Endothelial cell of umbilical vein (primary cell): Measurements from ENCODE around the gene DDX25. TPM values are rescaled to one million over a fixed set of nuclear protein-coding genes. Genes with fewer than 3 reads are reported as not detected.

ENCODE experiments used
- BruUV-seq: library from RNA; stranded (reverse); fragments of 400-500 nt; replicated peaks from 2 replicates; lab custom pipeline; 2021; lab: Mats Ljungman, UMichigan
- CTCF ChIA-PET: fragments of 300-600, 350-600 bp; sonication (Branson Sonifier 250); formaldehyde crosslinking; loops from one replicate; lab custom pipeline; 2021; ENCODE audit warnings: antibody characterized with exemption, inconsistent platforms; lab: Charles Lee
- POLR2A ChIA-PET: fragments of 300-600, 350-600 bp; sonication (Branson Sonifier 250); formaldehyde crosslinking; loops from one replicate; lab custom pipeline; 2021; ENCODE audit warnings: antibody characterized with exemption, inconsistent platforms; lab: Charles Lee
- DNase-seq: peaks from one replicate; pipeline ENCODE4 v3.0.0-alpha.2; 2011; ENCODE audit warnings: low read depth, low spot score
- FAIRE-seq: peaks from 2 replicates; lab custom pipeline; 2011; peaks lifted over from hg19 to GRCh38; lab: Jason Lieb, UNC
- H2AFZ ChIP-seq: 2 replicates; pipeline ENCODE4 v1.6.0; 2012; ENCODE audit warnings: low read depth, low read length, control low read depth, inconsistent platforms
- H3K27ac ChIP-seq: 2 replicates; pipeline ENCODE4 v1.5.1; 2011; ENCODE audit warnings: low read depth, mild to moderate bottlenecking, control low read depth, low read length, moderate library complexity; ENCODE audit not compliant: insufficient read depth
- H3K27me3 ChIP-seq, 2 experiments: 2 replicates each; pipeline versions ENCODE4 v1.6.0 to v1.6.1; 2011; ENCODE audit warnings: low read length in 2 of 2, mixed read lengths in 1 of 2; ENCODE audit not compliant: control insufficient read depth in 2 of 2, insufficient read depth in 2 of 2
- H3K36me3 ChIP-seq, 2 experiments: 2 replicates in 1 of 2; 3 replicates in 1 of 2; pipeline ENCODE4 v1.5.1; 2011; ENCODE audit warnings: low read length in 2 of 2, mild to moderate bottlenecking in 1 of 2, moderate library complexity in 1 of 2; ENCODE audit not compliant: control insufficient read depth in 2 of 2, insufficient read depth in 2 of 2; ENCODE audit errors: extremely low read depth in 1 of 2
- H3K4me1 ChIP-seq: 3 replicates; pipeline ENCODE4 v1.5.1; 2011; ENCODE audit warnings: mild to moderate bottlenecking, low read length; ENCODE audit not compliant: control insufficient read depth, insufficient read depth; ENCODE audit errors: extremely low read depth
- H3K4me2 ChIP-seq: 2 replicates; pipeline ENCODE4 v1.6.1; 2011; ENCODE audit warnings: low read length, control low read depth, mixed read lengths; ENCODE audit not compliant: insufficient read depth
- H3K4me3 ChIP-seq, 3 experiments: fragments of 200-600 bp in 1 of 3; sonication (generic), shearing (Covaris generic) in 1 of 3; replicated peaks in 1 of 3; 2 replicates each; pipeline ENCODE4 v1.5.1; 2011 to 2016; ENCODE audit warnings: control low read depth in 3 of 3, low read length in 3 of 3, mild to moderate bottlenecking in 2 of 3, inconsistent platforms in 1 of 3, low read depth in 1 of 3, moderate library complexity in 1 of 3; ENCODE audit not compliant: insufficient read depth in 1 of 3
- H3K79me2 ChIP-seq: 2 replicates; pipeline ENCODE4 v1.6.0; 2012; ENCODE audit warnings: low read length, inconsistent platforms; ENCODE audit not compliant: control insufficient read depth, insufficient read depth
- H3K9ac ChIP-seq: replicated peaks from 2 replicates; pipeline ENCODE3; 2011; ENCODE audit warnings: low read length, control low read depth; ENCODE audit not compliant: insufficient read depth; ENCODE audit errors: extremely low read depth
- H3K9me1 ChIP-seq: replicated peaks from 3 replicates; pipeline ENCODE4 v1.6.0; 2011; ENCODE audit warnings: mild to moderate bottlenecking, low read length; ENCODE audit not compliant: control insufficient read depth, insufficient read depth; ENCODE audit errors: extremely low read depth
- H3K9me3 ChIP-seq: replicated peaks from 2 replicates; pipeline ENCODE4 v1.5.1; 2012; ENCODE audit warnings: low read length, inconsistent platforms; ENCODE audit not compliant: control insufficient read depth, insufficient read depth
- H4K20me1 ChIP-seq: replicated peaks from 2 replicates; pipeline ENCODE3; 2011; ENCODE audit warnings: mild to moderate bottlenecking, low read length; ENCODE audit not compliant: control insufficient read depth, insufficient read depth; ENCODE audit errors: extremely low read depth
- EZH2 ChIP-seq: IDR thresholded peaks from 2 replicates; pipeline ENCODE4 v1.6.1; 2012; ENCODE audit warnings: borderline replicate concordance, low read depth, mild to moderate bottlenecking, moderate library complexity, low read length, inconsistent platforms; ENCODE audit not compliant: severe bottlenecking
- FOS ChIP-seq: IDR thresholded peaks from 2 replicates; pipeline ENCODE4 v1.6.1; 2011; ENCODE audit warnings: mild to moderate bottlenecking, low read length, moderate library complexity, borderline replicate concordance; ENCODE audit not compliant: insufficient read depth
- GATA2 ChIP-seq: IDR thresholded peaks from 2 replicates; pipeline ENCODE4 v1.7.0; 2011; ENCODE audit warnings: low read depth, mild to moderate bottlenecking, moderate library complexity, mixed read lengths, low read length; ENCODE audit not compliant: insufficient read length, insufficient read depth
- JUN ChIP-seq: IDR thresholded peaks from 2 replicates; pipeline ENCODE4 v1.6.1; 2011; ENCODE audit warnings: borderline replicate concordance, low read depth; ENCODE audit not compliant: insufficient read length, insufficient read depth
- MYC ChIP-seq: IDR thresholded peaks from one replicate; pipeline ENCODE4 v1.6.1; 2011; ENCODE audit warnings: mild to moderate bottlenecking, low read depth, low read length
- POLR2A ChIP-seq: IDR thresholded peaks from 2 replicates; pipeline ENCODE4 v1.6.1; 2012; ENCODE audit warnings: low read depth, mild to moderate bottlenecking, control low read depth, low read length
- POLR2AphosphoS5 ChIP-seq: IDR thresholded peaks from 2 replicates; pipeline ENCODE4 v1.6.1; 2012; ENCODE audit warnings: low read depth, mild to moderate bottlenecking, control low read depth, low read length, moderate library complexity; ENCODE audit not compliant: insufficient read depth
- dilution Hi-C: fragments of 300-500 bp; cut with MboI; formaldehyde crosslinking; loops from one replicate; pipeline ENCODE4 v1.15.0; 2019; ENCODE audit warnings: low sequenced_read_pairs; ENCODE audit not compliant: extremely low pct_ligation_motif_present
- intact Hi-C: fragments of 100-400 bp; cut with micrococcal nuclease; formaldehyde crosslinking; loops from one replicate; pipeline ENCODE4 v1.10.0; 2022
- polyA plus RNA-seq, 4 experiments: library from polyadenylated mRNA; depleted of rRNA in 3 of 4; stranded (reverse) in 3 of 4; unstranded in 1 of 4; fragments of >200 nt; gene quantifications; 2 replicates each; pipeline versions ENCODE4 v1.2.1 to v1.2.3, GENCODE V29; 2011 to 2012; ENCODE audit warnings: missing spikeins in 1 of 4
- total RNA-seq: library from RNA; stranded (reverse); gene quantifications from 2 replicates; pipeline ENCODE4 v1.2.3, GENCODE V29; 2021
- TF ChIP-seq, protein P1 (sequence below), 2 donors: IDR thresholded peaks; 1 replicate in 1 of 2; 2 replicates in 1 of 2; pipeline ENCODE4 v1.5.1; 2011; ENCODE audit warnings: low read length in 2 of 2, mild to moderate bottlenecking in 2 of 2, moderate library complexity in 2 of 2, control low read depth in 1 of 2, inconsistent platforms in 1 of 2, low read depth in 1 of 2; ENCODE audit not compliant: insufficient read depth in 1 of 2; ENCODE audit errors: extremely low read depth in 1 of 2
- TF ChIP-seq, protein P2 (sequence below): IDR thresholded peaks from 2 replicates; pipeline ENCODE4 v1.6.1; 2011; ENCODE audit not compliant: insufficient read depth, insufficient read length

Gene DDX25
- total and polyA plus RNA-seq, 2 donors (not counting 3 experiments of a cell fraction or from before 2014, with no cell fraction given), result not detected

DNA sequence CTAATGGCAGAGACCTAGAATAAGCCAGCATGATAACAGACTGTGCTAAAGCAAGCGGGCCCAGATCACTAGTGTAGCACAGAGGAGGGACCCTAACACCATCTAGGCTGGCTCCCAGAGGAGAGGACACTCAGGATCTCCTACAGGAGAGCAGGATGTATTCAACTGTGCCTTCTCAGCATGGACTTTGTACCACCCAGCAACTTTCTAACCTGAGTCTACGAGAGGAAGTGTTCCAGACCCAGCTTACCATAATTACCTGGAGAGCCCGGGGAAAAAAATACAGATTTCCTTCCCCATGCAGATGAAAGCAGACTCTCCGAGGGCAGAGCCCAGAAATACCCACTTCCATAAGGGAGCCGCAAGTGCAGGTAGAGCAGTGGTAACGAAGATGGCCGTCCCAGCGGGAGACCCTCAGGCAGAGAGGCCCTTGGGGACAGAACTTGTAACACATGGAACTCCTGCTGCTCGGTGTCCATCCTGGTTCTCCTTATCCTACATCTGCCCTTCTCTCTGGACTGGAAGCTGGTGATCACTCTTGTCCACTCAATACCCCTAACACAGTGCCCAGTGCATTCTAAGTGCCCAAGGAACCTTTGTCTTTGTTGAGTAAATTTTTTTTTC is 20.2 kb downstream of the DDX25 start:
- ChIA-PET CTCF (interaction anchor here (5.1 kb wide), 1 partner anchor 268 kb away, joined by 113 read pairs; no protein-coding TSS in a partner anchor), POLR2A (no interaction called here)
- no TSS peak for BruUV-seq
- dilution Hi-C loops (no loop called here), intact Hi-C loops (loop anchor here (5.0 to 10.0 kb wide), 2 partner anchors 340 to 378 kb away; partner anchors contain the start of genes DCPS, FOXRED1 and SRPRA)
- DNase-seq, result no peak
- Histone ChIP-seq H3K4me3 (no peak overlapping the region), H3K9me1 (no peaks in the 10 kb centered on the region), H3K27ac (no peak overlapping the region), H3K9me3 (no peaks in the 10 kb centered on the region), H3K36me3 (no peaks in the 10 kb centered on the region), H3K4me1 (no peaks in the 10 kb centered on the region), H3K27me3 (peaks cover 2 to 7% of the 10 kb centered on the region in 2 experiments), H3K9ac (no peak overlapping the region), H3K4me2 (no peak overlapping the region), H4K20me1 (no peaks in the 10 kb centered on the region), H2AFZ (no peak overlapping the region), H3K79me2 (no peaks in the 10 kb centered on the region)
- FAIRE-seq, result no peak
- TF ChIP-seq MYC (no peak), JUN (no peak), EZH2 (no peak), POLR2AphosphoS5 (no peak), POLR2A (no peak), GATA2 (no peak), FOS (no peak)
- TF ChIP-seq, protein P1, sequence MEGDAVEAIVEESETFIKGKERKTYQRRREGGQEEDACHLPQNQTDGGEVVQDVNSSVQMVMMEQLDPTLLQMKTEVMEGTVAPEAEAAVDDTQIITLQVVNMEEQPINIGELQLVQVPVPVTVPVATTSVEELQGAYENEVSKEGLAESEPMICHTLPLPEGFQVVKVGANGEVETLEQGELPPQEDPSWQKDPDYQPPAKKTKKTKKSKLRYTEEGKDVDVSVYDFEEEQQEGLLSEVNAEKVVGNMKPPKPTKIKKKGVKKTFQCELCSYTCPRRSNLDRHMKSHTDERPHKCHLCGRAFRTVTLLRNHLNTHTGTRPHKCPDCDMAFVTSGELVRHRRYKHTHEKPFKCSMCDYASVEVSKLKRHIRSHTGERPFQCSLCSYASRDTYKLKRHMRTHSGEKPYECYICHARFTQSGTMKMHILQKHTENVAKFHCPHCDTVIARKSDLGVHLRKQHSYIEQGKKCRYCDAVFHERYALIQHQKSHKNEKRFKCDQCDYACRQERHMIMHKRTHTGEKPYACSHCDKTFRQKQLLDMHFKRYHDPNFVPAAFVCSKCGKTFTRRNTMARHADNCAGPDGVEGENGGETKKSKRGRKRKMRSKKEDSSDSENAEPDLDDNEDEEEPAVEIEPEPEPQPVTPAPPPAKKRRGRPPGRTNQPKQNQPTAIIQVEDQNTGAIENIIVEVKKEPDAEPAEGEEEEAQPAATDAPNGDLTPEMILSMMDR (IDR thresholded peaks at IDR 0.05; ENCODE audit: extremely low read depth in 1 of 2, insufficient read depth in 1 of 2, low read depth in 1 of 2, low read length in 2 of 2), result no peak
- TF ChIP-seq, protein P2, sequence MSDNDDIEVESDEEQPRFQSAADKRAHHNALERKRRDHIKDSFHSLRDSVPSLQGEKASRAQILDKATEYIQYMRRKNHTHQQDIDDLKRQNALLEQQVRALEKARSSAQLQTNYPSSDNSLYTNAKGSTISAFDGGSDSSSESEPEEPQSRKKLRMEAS, result no peak
